HepG2 (cell line): ENCODE data around the gene CNNM3. TPM values are rescaled to one million over a fixed set of nuclear protein-coding genes. Genes with fewer than 3 reads are reported as not detected.

Experiments used
- AFF4 ChIP-seq: sonication (generic); formaldehyde crosslinking; IDR thresholded peaks from 2 replicates; pipeline ENCODE4 v1.4.0; 2020; ENCODE audit warnings: missing genetic modification reagents
- BCL6 ChIP-seq: IDR thresholded peaks from 2 replicates; pipeline ENCODE4 v1.6.1; 2016; ENCODE audit warnings: missing genetic modification reagents, missing compliant biosample characterization
- ERF ChIP-seq: IDR thresholded peaks from 2 replicates; pipeline ENCODE4 v1.6.1; 2018; ENCODE audit warnings: missing biosample characterization, missing genetic modification reagents
- FOSL1 ChIP-seq: sonication (generic); formaldehyde crosslinking; IDR thresholded peaks from 2 replicates; pipeline ENCODE4 v1.9.0; 2021; ENCODE audit warnings: missing genetic modification reagents, borderline replicate concordance
- GFI1 ChIP-seq: sonication (generic); formaldehyde crosslinking; IDR thresholded peaks from 2 replicates; pipeline ENCODE4 v1.5.0; 2020; ENCODE audit warnings: missing genetic modification reagents, mild to moderate bottlenecking, borderline replicate concordance
- GPN1 ChIP-seq: sonication (generic); formaldehyde crosslinking; IDR thresholded peaks from 2 replicates; pipeline ENCODE4 v1.5.1; 2020; ENCODE audit warnings: missing genetic modification reagents, borderline replicate concordance
- HMG20A ChIP-seq: IDR thresholded peaks from 2 replicates; pipeline ENCODE4 v1.6.1; 2016; ENCODE audit warnings: borderline replicate concordance
- JDP2 ChIP-seq: sonication (generic); formaldehyde crosslinking; IDR thresholded peaks from 2 replicates; pipeline ENCODE4 v1.8.1; 2022; ENCODE audit warnings: missing genetic modification reagents, borderline replicate concordance
- PRDM15 ChIP-seq: sonication (generic); formaldehyde crosslinking; IDR thresholded peaks from 2 replicates; pipeline ENCODE4 v1.4.0; 2020; ENCODE audit warnings: missing genetic modification reagents
- SMAD3 ChIP-seq: sonication (generic); formaldehyde crosslinking; IDR thresholded peaks from 2 replicates; pipeline ENCODE4 v1.4.0; 2020; ENCODE audit warnings: missing genetic modification reagents
- SMAD9 ChIP-seq: sonication (generic); formaldehyde crosslinking; IDR thresholded peaks from 2 replicates; pipeline ENCODE4 v1.5.1; 2020; ENCODE audit warnings: mild to moderate bottlenecking, missing genetic modification reagents
- SRSF1 ChIP-seq: fragments of 200-400 bp; formaldehyde crosslinking; optimal IDR thresholded peaks from 2 replicates; pipeline ENCODE3; 2017; ENCODE audit warnings: mild to moderate bottlenecking, low read depth, low read length, moderate library complexity
- WIZ ChIP-seq: sonication (generic); formaldehyde crosslinking; IDR thresholded peaks from 2 replicates; pipeline ENCODE4 v1.5.1; 2020; ENCODE audit warnings: mild to moderate bottlenecking, missing genetic modification reagents
- ZNF101 ChIP-seq: sonication (generic); formaldehyde crosslinking; IDR thresholded peaks from 2 replicates; pipeline ENCODE4 v1.4.0; 2020; ENCODE audit warnings: mild to moderate bottlenecking, low read depth, missing genetic modification reagents, borderline replicate concordance
- ZNF24 ChIP-seq: fragments of 450-650 bp; IDR thresholded peaks from 2 replicates; pipeline ENCODE4 v1.6.1; 2017; ENCODE audit warnings: antibody characterized with exemption, mild to moderate bottlenecking
- ZNF878 ChIP-seq: sonication (generic); formaldehyde crosslinking; IDR thresholded peaks from 2 replicates; pipeline ENCODE4 v1.8.1; 2023; ENCODE audit warnings: mild to moderate bottlenecking, missing genetic modification reagents, moderate library complexity
- polyA plus RNA-seq, 8 experiments: library from polyadenylated mRNA; depleted of rRNA in 3 of 8; stranded (reverse) in 7 of 8; unstranded in 1 of 8; fragments of >200 nt; fragmentation: Illumina TruSeq in 4 of 8; extraction: Trizol in 4 of 8; gene quantifications; 2 replicates each; pipeline versions ENCODE4 v1.2.1 to v1.2.3, GENCODE V29; 2011 to 2016; ENCODE audit warnings: low read depth in 4 of 8, missing spikeins in 1 of 8, mixed read lengths in 1 of 8; ENCODE audit not compliant: insufficient read depth in 1 of 8
- total RNA-seq, 5 experiments: library from RNA; depleted of rRNA; stranded (reverse); fragments of >200 nt; fragmentation: Illumina TruSeq; extraction: Trizol; gene quantifications; 2 replicates each; pipeline ENCODE4 v1.2.3, GENCODE V29; 2016; ENCODE audit warnings: low read depth in 1 of 5
- TF ChIP-seq, protein P1 (sequence below): sonication (generic); formaldehyde crosslinking; IDR thresholded peaks from 2 replicates; pipeline ENCODE4 v1.4.0; 2020; ENCODE audit warnings: missing genetic modification reagents
- TF ChIP-seq, protein P2 (sequence below): sonication (generic); formaldehyde crosslinking; IDR thresholded peaks from 2 replicates; pipeline ENCODE4 v1.4.0; 2020; ENCODE audit warnings: low read depth, mild to moderate bottlenecking, missing genetic modification reagents

Gene CNNM3
- total and polyA plus RNA-seq, 2 of the 13 experiments (the other 11 are each of a cell fraction or from before 2014, with no cell fraction given), result 21.2 to 27.9 TPM

GRCh38 chr2:96819128-96819875, 3.2 kb downstream of the CNNM3 start (continued):
- TF ChIP-seq AFF4 (CRISPR knock-in tag), result 0 out of 2 replicates have a peak, but pooled peaks have one; percentile 10
- TF ChIP-seq SRSF1, result no peak
- TF ChIP-seq SMAD3, result peak; percentile 94
- TF ChIP-seq HMG20A (CRISPR knock-in tag), result peak; percentile 93
- no peak for TF ChIP-seq ZNF101 (CRISPR knock-in tag)
- peak; percentile 54; the same call in 1 of the 2 replicates for TF ChIP-seq FOSL1 (CRISPR knock-in tag)
- TF ChIP-seq ZNF878 (CRISPR knock-in tag), result 0 out of 2 replicates have a peak, but pooled peaks have one; percentile 78
- TF ChIP-seq SMAD9, result no peak
- TF ChIP-seq JDP2 (CRISPR knock-in tag), result no peak
- 0 out of 2 replicates have a peak, but pooled peaks have one; percentile 2 for TF ChIP-seq WIZ
- TF ChIP-seq, protein P1, sequence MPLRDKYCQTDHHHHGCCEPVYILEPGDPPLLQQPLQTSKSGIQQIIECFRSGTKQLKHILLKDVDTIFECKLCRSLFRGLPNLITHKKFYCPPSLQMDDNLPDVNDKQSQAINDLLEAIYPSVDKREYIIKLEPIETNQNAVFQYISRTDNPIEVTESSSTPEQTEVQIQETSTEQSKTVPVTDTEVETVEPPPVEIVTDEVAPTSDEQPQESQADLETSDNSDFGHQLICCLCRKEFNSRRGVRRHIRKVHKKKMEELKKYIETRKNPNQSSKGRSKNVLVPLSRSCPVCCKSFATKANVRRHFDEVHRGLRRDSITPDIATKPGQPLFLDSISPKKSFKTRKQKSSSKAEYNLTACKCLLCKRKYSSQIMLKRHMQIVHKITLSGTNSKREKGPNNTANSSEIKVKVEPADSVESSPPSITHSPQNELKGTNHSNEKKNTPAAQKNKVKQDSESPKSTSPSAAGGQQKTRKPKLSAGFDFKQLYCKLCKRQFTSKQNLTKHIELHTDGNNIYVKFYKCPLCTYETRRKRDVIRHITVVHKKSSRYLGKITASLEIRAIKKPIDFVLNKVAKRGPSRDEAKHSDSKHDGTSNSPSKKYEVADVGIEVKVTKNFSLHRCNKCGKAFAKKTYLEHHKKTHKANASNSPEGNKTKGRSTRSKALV (CRISPR knock-in tag), result peak; percentile 95
- TF ChIP-seq ERF (CRISPR knock-in tag), result peak; percentile 96
- TF ChIP-seq BCL6, result peak; percentile 90
- peak; percentile 93 for TF ChIP-seq GFI1 (CRISPR knock-in tag)
- peak; percentile 85 for TF ChIP-seq PRDM15 (CRISPR knock-in tag)
- no peak for TF ChIP-seq ZNF24
- TF ChIP-seq, protein P2, sequence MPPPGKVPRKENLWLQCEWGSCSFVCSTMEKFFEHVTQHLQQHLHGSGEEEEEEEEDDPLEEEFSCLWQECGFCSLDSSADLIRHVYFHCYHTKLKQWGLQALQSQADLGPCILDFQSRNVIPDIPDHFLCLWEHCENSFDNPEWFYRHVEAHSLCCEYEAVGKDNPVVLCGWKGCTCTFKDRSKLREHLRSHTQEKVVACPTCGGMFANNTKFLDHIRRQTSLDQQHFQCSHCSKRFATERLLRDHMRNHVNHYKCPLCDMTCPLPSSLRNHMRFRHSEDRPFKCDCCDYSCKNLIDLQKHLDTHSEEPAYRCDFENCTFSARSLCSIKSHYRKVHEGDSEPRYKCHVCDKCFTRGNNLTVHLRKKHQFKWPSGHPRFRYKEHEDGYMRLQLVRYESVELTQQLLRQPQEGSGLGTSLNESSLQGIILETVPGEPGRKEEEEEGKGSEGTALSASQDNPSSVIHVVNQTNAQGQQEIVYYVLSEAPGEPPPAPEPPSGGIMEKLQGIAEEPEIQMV (CRISPR knock-in tag), result peak; percentile 69; the same call in 1 of the 2 replicates
- TF ChIP-seq GPN1, result no peak
